Activated CD4-positive, alpha-beta memory T cell treated with anti-CD3 and anti-CD28 coated beads for 36 hours (primary cell): Measurements from ENCODE around the gene DPF3. TPM values are rescaled to one million over a fixed set of nuclear protein-coding genes. Genes with fewer than 3 reads are reported as not detected.
"Not testable (repeated sequence)": the region's sequence is repeated elsewhere in the genome, so short reads cannot be mapped to it uniquely, and the experiment has no call there.

Experiments
- CTCF ChIA-PET: fragments of 350-600 bp; sonication (Branson Sonifier 250); formaldehyde crosslinking; loops from one replicate; lab custom pipeline; 2021; ENCODE audit warnings: antibody characterized with exemption, inconsistent platforms; lab: Charles Lee
- POLR2A ChIA-PET: fragments of 350-600 bp; sonication (Branson Sonifier 250); formaldehyde crosslinking; loops from one replicate; lab custom pipeline; 2021; ENCODE audit warnings: antibody characterized with exemption; lab: Charles Lee
- DNase-seq: peaks from one replicate; pipeline ENCODE4 v3.0.0-alpha.2; 2020
- H3K27ac Mint-ChIP-seq: one replicate; pipeline ENCODE4 v1.8.0; 2021; ENCODE audit warnings: mixed read lengths
- H3K27me3 Mint-ChIP-seq: one replicate; pipeline ENCODE4 v1.8.0; 2021; ENCODE audit warnings: mixed read lengths
- H3K36me3 Mint-ChIP-seq: one replicate; pipeline ENCODE4 v1.8.0; 2021; ENCODE audit warnings: mixed read lengths
- H3K4me1 Mint-ChIP-seq: one replicate; pipeline ENCODE4 v1.8.0; 2021; ENCODE audit warnings: low read depth, mixed read lengths
- H3K4me3 Mint-ChIP-seq: one replicate; pipeline ENCODE4 v1.8.0; 2021; ENCODE audit warnings: mild to moderate bottlenecking, mixed read lengths
- H3K9me3 Mint-ChIP-seq: one replicate; pipeline ENCODE4 v1.8.0; 2021; ENCODE audit warnings: mixed read lengths
- intact Hi-C: fragments of 100-400 bp; cut with micrococcal nuclease; formaldehyde crosslinking; loops from one replicate; pipeline ENCODE4 v1.15.1; 2023
- total RNA-seq, 2 experiments: library from RNA; stranded (reverse); gene quantifications; one replicate each; pipeline ENCODE4 v1.2.3, GENCODE V29; 2021

The DPF3 gene
- total RNA-seq, 2 experiments from 2014 or later = 0.24 to 0.39 TPM

GRCh38 chr14:72876710-72877063 is 17.2 kb downstream of the DPF3 start:
- DNase-seq = no peak
- Mint-ChIP-seq H3K4me1 (peaks cover 5% of the 10 kb centered on the region), H3K27me3 (no peaks in the 10 kb centered on the region), H3K9me3 (peaks cover 4% of the 10 kb centered on the region), H3K27ac (no peak overlapping the region), H3K4me3 (no peak overlapping the region), H3K36me3 (peaks cover 2% of the 10 kb centered on the region)
- intact Hi-C loops = no loop called here
- CTCF ChIA-PET = no interaction called here
- POLR2A ChIA-PET = no interaction called here

GRCh38 chr14:72876005-72876709 is 17.7 kb downstream of the DPF3 start:
- intact Hi-C loops = no loop called here
- no peak for DNase-seq
- Mint-ChIP-seq H3K4me1 (peaks cover 5% of the 10 kb centered on the region), H3K36me3 (peaks cover 2% of the 10 kb centered on the region), H3K27ac (no peak overlapping the region), H3K9me3 (peaks cover 4% of the 10 kb centered on the region), H3K4me3 (no peak overlapping the region), H3K27me3 (no peaks in the 10 kb centered on the region)
- POLR2A ChIA-PET = no interaction called here
- CTCF ChIA-PET = no interaction called here

- POLR2A ChIA-PET, H3K36me3 Mint-ChIP-seq, H3K9me3 Mint-ChIP-seq, CTCF ChIA-PET, H3K4me1 Mint-ChIP-seq, H3K4me3 Mint-ChIP-seq, H3K27ac Mint-ChIP-seq, H3K27me3 Mint-ChIP-seq, DNase-seq, intact Hi-C loops: not testable (repeated sequence)
Measured at GRCh38 chr14:72870878-72871277, 23.0 kb downstream of the DPF3 start.

DNA sequence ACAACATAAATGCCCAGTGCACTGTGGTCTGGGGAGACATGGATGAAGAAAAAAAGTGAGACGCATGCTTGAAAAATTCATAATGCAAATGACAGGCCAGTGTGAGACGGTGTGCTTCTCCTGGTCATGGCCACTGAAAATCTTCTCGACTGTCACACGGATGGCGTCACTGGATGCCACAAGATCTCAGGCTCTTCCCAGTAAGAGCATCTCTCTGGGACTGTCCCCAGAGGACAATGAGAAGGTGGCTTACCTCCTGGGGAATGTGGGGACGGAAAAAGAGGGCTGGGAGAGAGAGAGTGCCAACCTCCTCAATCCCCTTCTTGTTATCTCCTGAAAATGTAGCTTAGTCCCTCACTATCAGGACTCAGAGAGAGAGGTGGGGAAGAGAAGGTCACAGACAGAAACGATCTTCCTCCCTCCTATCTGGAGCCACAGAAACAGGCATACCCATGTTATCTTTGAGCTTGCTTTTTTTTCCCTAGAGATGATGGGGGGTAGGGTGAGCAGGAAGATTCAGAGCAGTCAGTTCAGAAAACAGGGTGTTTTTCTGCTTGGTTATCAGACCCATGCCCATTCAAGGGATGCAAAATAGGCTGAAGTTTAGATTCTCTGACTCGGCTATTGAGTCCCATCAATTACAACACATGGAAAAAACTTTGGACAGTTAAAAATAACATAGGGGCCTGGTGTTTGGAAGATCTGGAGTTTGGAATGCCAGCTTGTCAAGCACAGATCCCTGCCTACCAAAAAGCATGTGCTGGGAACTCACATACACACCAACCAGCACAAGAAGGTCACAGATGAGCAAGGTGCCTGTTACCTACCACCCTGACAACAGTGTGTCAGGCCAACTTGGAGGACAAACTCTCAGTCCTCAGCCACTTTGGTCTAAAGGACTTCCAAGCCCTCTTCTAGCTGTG is 24.2 kb downstream of the DPF3 start:
- Mint-ChIP-seq H3K9me3 (peaks cover 4% of the 10 kb centered on the region), H3K27me3 (no peaks in the 10 kb centered on the region), H3K4me1 (no peaks in the 10 kb centered on the region), H3K4me3 (no peak overlapping the region), H3K27ac (no peak overlapping the region), H3K36me3 (peaks cover 2% of the 10 kb centered on the region)
- ChIA-PET POLR2A (no interaction called here), CTCF (no interaction called here)
- DNase-seq = no peak
- intact Hi-C loops = no loop called here

- intact Hi-C loops = no loop called here
- H3K27me3 Mint-ChIP-seq = no peaks in the 10 kb centered on the region
- DNase-seq = no peak
Measured at GRCh38 chr14:72868500-72868899, 25.4 kb downstream of the DPF3 start.

DNA sequence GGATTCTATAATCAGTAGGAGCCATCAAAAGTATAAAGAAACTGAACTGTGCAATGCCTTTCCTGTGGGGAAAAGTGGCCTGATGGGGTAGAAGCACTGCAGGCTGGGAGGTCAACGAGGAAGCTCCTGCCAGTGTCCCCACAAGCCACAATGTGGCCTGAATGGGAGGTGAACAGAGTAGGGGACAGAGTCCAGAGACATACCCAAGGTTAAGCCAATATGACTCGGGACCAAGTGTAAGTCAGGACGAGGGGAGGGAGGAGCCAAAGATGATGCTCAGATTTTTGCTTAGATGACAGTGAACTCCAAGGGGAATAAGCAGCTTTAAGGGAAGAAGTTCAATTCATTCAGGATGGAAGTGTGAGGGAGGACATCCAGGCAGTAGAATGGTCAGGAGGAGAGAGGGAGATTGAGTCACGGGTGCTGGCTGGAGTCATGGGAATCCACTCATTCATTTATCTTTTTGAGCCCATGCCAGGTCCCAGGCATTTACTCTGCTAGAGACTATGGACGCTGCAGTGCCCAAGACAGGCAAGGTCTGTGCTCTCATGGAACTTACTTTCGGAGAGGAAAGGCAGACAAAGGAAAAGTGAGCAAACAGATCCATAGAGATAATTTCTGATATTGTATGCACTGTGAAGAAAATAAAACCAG is 29.1 kb downstream of the DPF3 start:
- Mint-ChIP-seq H3K9me3 (no peaks in the 10 kb centered on the region), H3K4me3 (no peak overlapping the region), H3K27ac (no peak overlapping the region), H3K36me3 (no peaks in the 10 kb centered on the region), H3K4me1 (no peaks in the 10 kb centered on the region), H3K27me3 (no peaks in the 10 kb centered on the region)
- no peak for DNase-seq
- CTCF ChIA-PET = interaction anchor here (1.8 kb wide), 1 partner anchor 40 kb away, joined by 8 read pairs; no protein-coding TSS in a partner anchor
- POLR2A ChIA-PET = no interaction called here
- intact Hi-C loops = no loop called here

More at GRCh38 chr14:72868500-72868899, 25.4 kb downstream of the DPF3 start:
- ChIA-PET CTCF (no interaction called here), POLR2A (no interaction called here)
- peaks cover 2% of the 10 kb centered on the region for H3K36me3 Mint-ChIP-seq
- H3K27ac Mint-ChIP-seq = no peak overlapping the region
- H3K4me3 Mint-ChIP-seq = no peak overlapping the region
- peaks cover 4% of the 10 kb centered on the region for H3K9me3 Mint-ChIP-seq
- H3K4me1 Mint-ChIP-seq = no peaks in the 10 kb centered on the region

GRCh38 chr14:72863216-72864006 is 30.5 kb downstream of the DPF3 start:
- no peaks in the 10 kb centered on the region for H3K36me3 Mint-ChIP-seq
- DNase-seq = no peak
- CTCF ChIA-PET = interaction anchor here (0.5 to 1.8 kb wide), 2 partner anchors 41 to 43 kb away, joined by 4 to 8 read pairs; no protein-coding TSS in a partner anchor
- POLR2A ChIA-PET = interaction anchor here (0.6 kb wide), 1 partner anchor 246 kb away, joined by 3 read pairs; no protein-coding TSS in a partner anchor
- no peak overlapping the region for H3K4me3 Mint-ChIP-seq
- H3K4me1 Mint-ChIP-seq = no peaks in the 10 kb centered on the region
- no peaks in the 10 kb centered on the region for H3K27me3 Mint-ChIP-seq
- intact Hi-C loops = no loop called here
- no peak overlapping the region for H3K27ac Mint-ChIP-seq
- H3K9me3 Mint-ChIP-seq = no peaks in the 10 kb centered on the region

DNA sequence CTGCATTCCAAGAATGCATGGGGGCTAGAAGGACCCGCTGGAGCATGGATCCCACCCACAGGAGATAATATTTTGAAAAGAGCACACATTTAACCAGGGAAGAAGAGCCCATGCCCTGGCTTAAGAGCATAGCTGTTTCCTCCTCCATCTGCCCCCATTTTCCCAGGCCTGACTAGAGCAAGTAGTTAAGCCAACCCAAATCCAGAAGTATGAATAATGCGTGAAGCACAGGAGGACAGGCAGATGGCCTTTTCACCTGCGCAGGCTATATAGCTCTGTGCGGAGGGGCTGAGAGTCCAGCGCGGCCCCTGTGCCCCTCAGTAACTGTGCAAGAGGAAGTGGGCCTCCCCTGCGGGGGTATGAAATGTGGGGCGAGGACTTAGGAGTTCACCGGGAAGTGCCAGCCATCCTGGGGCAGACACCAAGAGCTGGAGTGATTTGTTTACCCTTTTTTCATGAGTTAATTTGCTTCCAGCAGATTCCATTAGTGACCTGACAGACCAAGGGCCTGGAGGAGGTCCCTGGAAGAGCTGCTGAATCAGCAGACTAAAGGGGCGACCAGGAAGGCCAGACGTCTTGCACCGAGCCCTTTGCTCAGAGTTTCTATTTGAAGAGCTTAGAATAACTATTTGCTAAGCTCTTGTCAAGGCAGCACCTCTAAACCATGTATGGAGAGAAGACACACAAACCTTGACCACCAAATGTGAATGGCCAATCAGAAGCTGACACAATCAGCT is 37.2 kb downstream of the DPF3 start:
- Mint-ChIP-seq H3K36me3 (no peaks in the 10 kb centered on the region), H3K27me3 (peaks cover 3% of the 10 kb centered on the region), H3K9me3 (no peaks in the 10 kb centered on the region), H3K4me1 (no peaks in the 10 kb centered on the region), H3K27ac (no peak overlapping the region), H3K4me3 (no peak overlapping the region)
- DNase-seq = no peak
- intact Hi-C loops = no loop called here
- POLR2A ChIA-PET = interaction anchor here (0.6 kb wide), 1 partner anchor 292 kb away, joined by 3 read pairs; no protein-coding TSS in a partner anchor
- CTCF ChIA-PET = interaction anchor here (0.6 kb wide), 1 partner anchor 9 kb away, joined by 3 read pairs; no protein-coding TSS in a partner anchor

DNA sequence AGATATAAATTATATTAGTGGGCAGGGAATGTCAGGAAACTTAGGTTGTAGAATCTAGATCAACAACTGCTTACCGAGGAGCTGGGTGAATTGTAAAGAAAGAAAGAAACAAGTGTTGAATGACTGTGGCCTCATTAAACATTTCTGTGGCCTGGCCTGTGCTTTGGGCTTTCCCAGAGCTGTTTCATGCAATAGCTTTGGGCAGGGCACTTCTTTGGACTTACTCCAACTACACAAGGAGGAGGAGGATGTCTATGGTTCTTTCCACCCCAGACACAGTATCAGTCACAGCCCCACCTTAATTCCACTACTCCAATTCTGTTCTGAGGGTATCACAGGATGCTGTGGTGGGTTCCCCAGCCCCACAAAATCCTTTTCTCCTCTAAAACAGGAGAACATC is 38.0 kb downstream of the DPF3 start:
- Mint-ChIP-seq H3K27me3 (peaks cover 3% of the 10 kb centered on the region), H3K36me3 (no peaks in the 10 kb centered on the region), H3K4me1 (no peaks in the 10 kb centered on the region), H3K9me3 (no peaks in the 10 kb centered on the region), H3K4me3 (no peak overlapping the region), H3K27ac (no peak overlapping the region)
- ChIA-PET CTCF (no interaction called here), POLR2A (no interaction called here)
- intact Hi-C loops = no loop called here
- no peak for DNase-seq

DNA sequence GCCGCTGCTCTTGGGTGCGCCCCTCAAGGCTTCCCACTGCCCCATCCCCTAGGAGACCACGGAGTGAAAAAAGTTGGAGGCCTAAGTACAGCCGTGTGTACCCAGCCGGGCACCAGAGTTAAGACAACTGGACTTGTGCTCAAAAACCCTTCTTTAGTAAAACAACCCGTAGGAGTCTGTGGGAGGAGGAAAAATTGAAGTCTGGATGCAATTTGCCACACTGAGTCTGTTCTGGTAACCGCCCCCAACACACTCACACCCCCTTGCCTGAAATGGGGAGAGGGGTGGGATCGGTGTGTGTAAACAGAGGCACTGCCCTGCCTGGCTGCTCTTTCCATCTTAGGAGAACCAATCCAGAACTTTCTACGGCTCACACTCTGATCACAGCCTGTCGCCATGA is 41.7 kb downstream of the DPF3 start:
- Mint-ChIP-seq H3K27ac (no peak overlapping the region), H3K36me3 (no peaks in the 10 kb centered on the region), H3K9me3 (no peaks in the 10 kb centered on the region), H3K4me1 (no peaks in the 10 kb centered on the region), H3K4me3 (no peak overlapping the region), H3K27me3 (peaks cover 6% of the 10 kb centered on the region)
- ChIA-PET CTCF (no interaction called here), POLR2A (no interaction called here)
- intact Hi-C loops = no loop called here
- no peak for DNase-seq

GRCh38 chr14:72851635-72852034 is 42.3 kb downstream of the DPF3 start:
- intact Hi-C loops = no loop called here
- ChIA-PET CTCF (no interaction called here), POLR2A (no interaction called here)
- Mint-ChIP-seq H3K27ac (no peak overlapping the region), H3K9me3 (no peaks in the 10 kb centered on the region), H3K36me3 (no peaks in the 10 kb centered on the region), H3K4me1 (no peaks in the 10 kb centered on the region), H3K4me3 (no peak overlapping the region), H3K27me3 (peaks cover 6% of the 10 kb centered on the region)
- no peak for DNase-seq
